Measurements from ENCODE around the gene KDM6A.
"Not testable (repeated sequence)": the region's sequence is repeated elsewhere in the genome, so short reads cannot be mapped to it uniquely, and the experiment has no call there.

The KDM6A gene

GRCh38 chrX:44931441-44931973, 58.5 kb downstream of the KDM6A start:
- DNase-seq = no peak

- no peak for DNase-seq
Measured at GRCh38 chrX:44935172-44935571, 62.2 kb downstream of the KDM6A start.

- DNase-seq = no peak
Measured at GRCh38 chrX:44935640-44936039, 62.7 kb downstream of the KDM6A start.

GRCh38 chrX:44937606-44938005, 64.6 kb downstream of the KDM6A start:
- DNase-seq = no peak

GRCh38 chrX:44938111-44938510, 65.1 kb downstream of the KDM6A start:
- DNase-seq = no peak

- DNase-seq = not testable (repeated sequence)
Measured at GRCh38 chrX:44940541-44940940, 67.6 kb downstream of the KDM6A start.

GRCh38 chrX:44943007-44943406, 70.0 kb downstream of the KDM6A start:
- DNase-seq = no peak

- no peak for DNase-seq
Measured at GRCh38 chrX:44944894-44945293, 71.9 kb downstream of the KDM6A start.

- no peak for DNase-seq
Measured at GRCh38 chrX:44945736-44946135, 72.7 kb downstream of the KDM6A start.

- DNase-seq = no peak
Measured at GRCh38 chrX:44946771-44947170, 73.8 kb downstream of the KDM6A start.

- DNase-seq = no peak
Measured at GRCh38 chrX:44947995-44948394, 75.0 kb downstream of the KDM6A start.

- no peak for DNase-seq
Measured at GRCh38 chrX:44948406-44948805, 75.4 kb downstream of the KDM6A start.

- no peak for DNase-seq
Measured at GRCh38 chrX:44949125-44949524, 76.1 kb downstream of the KDM6A start.

- DNase-seq = not testable (repeated sequence)
Measured at GRCh38 chrX:44950471-44951366, 77.7 kb downstream of the KDM6A start.

GRCh38 chrX:44951572-44952067, 78.6 kb downstream of the KDM6A start:
- no peak for DNase-seq

- DNase-seq = no peak
Measured at GRCh38 chrX:44952329-44953027, 79.5 kb downstream of the KDM6A start.

GRCh38 chrX:44953734-44954502, 80.9 kb downstream of the KDM6A start:
- no peak for DNase-seq

- DNase-seq = no peak
Measured at GRCh38 chrX:44954562-44954961, 81.6 kb downstream of the KDM6A start.

GRCh38 chrX:44957848-44958247, 84.9 kb downstream of the KDM6A start:
- DNase-seq = no peak

- no peak for DNase-seq
Measured at GRCh38 chrX:44958480-44958879, 85.5 kb downstream of the KDM6A start.

- no peak for DNase-seq
Measured at GRCh38 chrX:44961817-44962607, 89.0 kb downstream of the KDM6A start.

- DNase-seq = no peak
Measured at GRCh38 chrX:44962944-44963343, 90.0 kb downstream of the KDM6A start.
